Right atrium auricular region (tissue), 2 donors: Measurements from ENCODE around the gene SEPTIN8. TPM values are rescaled to one million over a fixed set of nuclear protein-coding genes. Genes with fewer than 3 reads are reported as not detected.

Source experiments
- DNase-seq: peaks from one replicate; pipeline ENCODE4 v3.0.0-alpha.2; 2019; ENCODE audit warnings: low spot score
- H3K27ac ChIP-seq, 2 donors: fragments of 200-600 bp; sonication (generic); 1 replicate in 1 of 2; 2 replicates in 1 of 2; pipeline ENCODE4 v1.5.1; 2016 to 2019
- H3K27me3 ChIP-seq, 2 donors: fragments of 200-600 bp; sonication (generic); one replicate each; pipeline versions ENCODE4 v1.5.1 to v1.6.0; 2017 to 2019
- H3K36me3 ChIP-seq: fragments of 200-600 bp; sonication (generic); one replicate; pipeline ENCODE4 v1.5.1; 2016
- H3K4me1 ChIP-seq, 2 donors: fragments of 200-600 bp; sonication (generic); one replicate each; pipeline versions ENCODE4 v1.5.1 to v1.6.0; 2017 to 2019
- H3K4me3 ChIP-seq, 2 donors: fragments of 200-600 bp; sonication (generic); 1 replicate in 1 of 2; 2 replicates in 1 of 2; pipeline ENCODE4 v1.5.1; 2017 to 2019; ENCODE audit warnings: mild to moderate bottlenecking in 1 of 2, moderate library complexity in 1 of 2
- H3K9me3 ChIP-seq, 2 donors: fragments of 200-600 bp; sonication (generic); one replicate each; pipeline ENCODE4 v1.5.1; 2019
- total RNA-seq, 2 donors: library from RNA; depleted of rRNA; stranded (reverse); fragments of >200 nt; gene quantifications; one replicate each; pipeline ENCODE4 v1.1.0, GENCODE V29; 2016
- TF ChIP-seq, protein P1 (sequence below), 2 donors: fragments of 200-600 bp; sonication (generic); IDR thresholded peaks; one replicate each; pipeline ENCODE4 v1.5.1; 2019; ENCODE audit warnings: antibody characterized with exemption in 2 of 2

Gene SEPTIN8
- total RNA-seq, 2 donors from 2014 or later = 21.1 to 24.8 TPM

DNA sequence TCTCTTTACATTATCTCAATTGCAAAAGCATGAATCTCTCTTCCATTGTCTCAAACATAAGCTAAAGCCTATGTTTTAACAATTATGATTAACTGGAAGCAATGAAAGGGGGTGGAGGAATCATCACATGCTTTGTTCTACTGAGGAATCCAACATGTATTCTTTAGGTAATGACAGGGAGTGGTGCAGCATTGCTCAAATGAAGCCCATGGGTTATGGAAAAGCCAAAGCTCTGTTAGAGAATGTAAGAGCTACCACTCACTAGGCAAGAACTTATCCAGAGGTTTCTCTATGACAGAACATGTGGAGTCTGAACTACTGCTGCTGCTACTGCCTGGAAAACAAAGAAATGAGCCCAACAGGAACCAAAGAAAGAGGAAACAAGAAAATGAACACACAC lies 68.4 kb downstream of the SEPTIN8 start:
- H3K4me1 ChIP-seq = no peaks in the 10 kb centered on the region
- TF ChIP-seq, protein P1, sequence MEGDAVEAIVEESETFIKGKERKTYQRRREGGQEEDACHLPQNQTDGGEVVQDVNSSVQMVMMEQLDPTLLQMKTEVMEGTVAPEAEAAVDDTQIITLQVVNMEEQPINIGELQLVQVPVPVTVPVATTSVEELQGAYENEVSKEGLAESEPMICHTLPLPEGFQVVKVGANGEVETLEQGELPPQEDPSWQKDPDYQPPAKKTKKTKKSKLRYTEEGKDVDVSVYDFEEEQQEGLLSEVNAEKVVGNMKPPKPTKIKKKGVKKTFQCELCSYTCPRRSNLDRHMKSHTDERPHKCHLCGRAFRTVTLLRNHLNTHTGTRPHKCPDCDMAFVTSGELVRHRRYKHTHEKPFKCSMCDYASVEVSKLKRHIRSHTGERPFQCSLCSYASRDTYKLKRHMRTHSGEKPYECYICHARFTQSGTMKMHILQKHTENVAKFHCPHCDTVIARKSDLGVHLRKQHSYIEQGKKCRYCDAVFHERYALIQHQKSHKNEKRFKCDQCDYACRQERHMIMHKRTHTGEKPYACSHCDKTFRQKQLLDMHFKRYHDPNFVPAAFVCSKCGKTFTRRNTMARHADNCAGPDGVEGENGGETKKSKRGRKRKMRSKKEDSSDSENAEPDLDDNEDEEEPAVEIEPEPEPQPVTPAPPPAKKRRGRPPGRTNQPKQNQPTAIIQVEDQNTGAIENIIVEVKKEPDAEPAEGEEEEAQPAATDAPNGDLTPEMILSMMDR (IDR thresholded peaks at IDR 0.05) = no peak
- no peak for DNase-seq
- H3K36me3 ChIP-seq = no peaks in the 10 kb centered on the region
- H3K27me3 ChIP-seq = no peaks in the 10 kb centered on the region
- no peak overlapping the region for H3K4me3 ChIP-seq
- no peaks in the 10 kb centered on the region for H3K9me3 ChIP-seq
- no peak overlapping the region for H3K27ac ChIP-seq

DNA sequence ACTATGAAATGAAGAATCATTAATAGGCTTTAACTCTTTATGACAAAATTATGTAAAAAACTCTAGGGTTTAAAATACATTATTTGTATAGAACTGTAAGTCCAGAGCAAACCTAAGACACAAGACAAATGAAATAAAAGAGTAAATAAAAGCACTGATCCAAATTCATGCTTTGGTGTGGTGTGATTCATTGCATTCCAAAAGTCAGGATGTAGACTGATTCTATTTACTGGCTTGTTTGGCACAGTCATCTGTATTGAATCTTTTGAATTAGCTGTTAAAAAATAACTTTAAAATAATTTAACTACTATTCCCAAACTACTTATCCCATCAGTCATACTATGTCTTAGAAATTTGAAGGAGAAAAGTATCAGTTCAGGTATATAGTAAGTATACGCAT lies 72.2 kb downstream of the SEPTIN8 start:
- Histone ChIP-seq H3K27ac (no peak overlapping the region), H3K4me3 (no peak overlapping the region), H3K9me3 (no peaks in the 10 kb centered on the region), H3K36me3 (peaks cover 19% of the 10 kb centered on the region), H3K4me1 (no peaks in the 10 kb centered on the region), H3K27me3 (no peaks in the 10 kb centered on the region)
- no peak for DNase-seq
- TF ChIP-seq, protein P1 (IDR thresholded peaks at IDR 0.05) = no peak

Other genes starting within 250 kb of the SEPTIN8 start
- gene IL5, start 233.7 kb downstream of the SEPTIN8 start, total RNA-seq = not detected
- gene RAD50, start 220.3 kb downstream of the SEPTIN8 start, total RNA-seq = 10 to 100 TPM; 11.5 to 18.6 TPM
- not detected for gene IL13, start 119.1 kb downstream of the SEPTIN8 start, total RNA-seq
- gene IL4, start 103.2 kb downstream of the SEPTIN8 start, total RNA-seq = not detected
- gene KIF3A, start 39.7 kb downstream of the SEPTIN8 start, total RNA-seq = 1 to 10 TPM; 5.6 to 7.2 TPM
- gene CCNI2, start 29.8 kb downstream of the SEPTIN8 start, total RNA-seq = not detected
- gene SOWAHA, start 36.1 kb upstream of the SEPTIN8 start, total RNA-seq = not detected
- gene SHROOM1, start 53.4 kb upstream of the SEPTIN8 start, total RNA-seq = 1 to 10 TPM; 3.2 to 4.2 TPM
- gene GDF9, start 89.2 kb upstream of the SEPTIN8 start, total RNA-seq = under 1 TPM; 0.20 to 0.22 TPM
- gene UQCRQ, start 89.4 kb upstream of the SEPTIN8 start, total RNA-seq = 100 to 1,000 TPM; 276 to 335 TPM
- 1 to 10 TPM in 1 of 2 donors, not detected in 1; 1.1 TPM for gene LEAP2, start 96.4 kb upstream of the SEPTIN8 start, total RNA-seq
- 10 to 100 TPM; 36.8 to 47.3 TPM for gene AFF4, start 186.4 kb upstream of the SEPTIN8 start, total RNA-seq
- 10 to 100 TPM; 18.4 to 18.8 TPM for gene ZCCHC10, start 249.3 kb upstream of the SEPTIN8 start, total RNA-seq